ENCODE measurements around the gene CCDC190. TPM values are rescaled to one million over a fixed set of nuclear protein-coding genes. Genes with fewer than 3 reads are reported as not detected.

Gene CCDC190
- polyA plus RNA-seq, 3 donors: not detected

GRCh38 chr1:162889989-162890388 is 29.0 kb upstream of the CCDC190 start:
- Mint-ChIP-seq H3K36me3 (no peaks in the 10 kb centered on the region), H3K27me3 (ENCODE audit: low read depth in 3 of 3) (peaks cover 0 to 7% (median 5%) of the 10 kb centered on the region in 3 donors), H3K27ac (no peak overlapping the region), H3K9me3 (peaks cover 0 to 4% (median 0%) of the 10 kb centered on the region in 7 donors), H3K4me1 (peaks cover 32% of the 10 kb centered on the region), H3K4me3 (no peak overlapping the region)
- Histone ChIP-seq H3K4me3 (replicated peaks in 1 of 3; ENCODE audit: low read depth in 2 of 3, low read length in 3 of 3) (no peak overlapping the region), H3K4me2 (replicated peaks; ENCODE audit: extremely low read depth, low read length, poor library complexity, severe bottlenecking) (no peak overlapping the region), H3K4me1 (ENCODE audit: control insufficient read depth in 1 of 2, insufficient read depth in 2 of 2, low read length in 2 of 2) (peaks cover 24 to 28% of the 10 kb centered on the region in 2 donors), H3K36me3 (replicated peaks in 1 of 2; ENCODE audit: control insufficient read depth in 1 of 2, insufficient read depth in 2 of 2, low read length in 2 of 2) (no peaks in the 10 kb centered on the region), H3K79me2 (ENCODE audit: insufficient read depth, low read length) (no peaks in the 10 kb centered on the region), H3K27me3 (ENCODE audit: control insufficient read depth in 2 of 2, insufficient read depth in 2 of 2, low read length in 2 of 2) (peaks cover 0 to 3% of the 10 kb centered on the region in 2 donors), H3K9ac (ENCODE audit: insufficient read depth, low read length, poor library complexity, severe bottlenecking) (no peak overlapping the region), H4K20me1 (ENCODE audit: insufficient read depth, low read length) (no peaks in the 10 kb centered on the region), H3K27ac (ENCODE audit: low read depth in 1 of 2, low read length in 2 of 2) (no peak overlapping the region), H3K9me3 (replicated peaks in 1 of 2; ENCODE audit: control insufficient read depth in 1 of 2, insufficient read depth in 1 of 2, low read length in 2 of 2) (no peaks in the 10 kb centered on the region), H2AFZ (ENCODE audit: insufficient read depth, low read depth, low read length, poor library complexity, severe bottlenecking) (no peak overlapping the region)
- WGBS (ENCODE audit: insufficient coverage): no CpG with 5 or more reads among the region's 2 CpGs
- no peak for DNase-seq
- intact Hi-C loops (cut with micrococcal nuclease): no loop called here
- TF ChIP-seq, protein P1, sequence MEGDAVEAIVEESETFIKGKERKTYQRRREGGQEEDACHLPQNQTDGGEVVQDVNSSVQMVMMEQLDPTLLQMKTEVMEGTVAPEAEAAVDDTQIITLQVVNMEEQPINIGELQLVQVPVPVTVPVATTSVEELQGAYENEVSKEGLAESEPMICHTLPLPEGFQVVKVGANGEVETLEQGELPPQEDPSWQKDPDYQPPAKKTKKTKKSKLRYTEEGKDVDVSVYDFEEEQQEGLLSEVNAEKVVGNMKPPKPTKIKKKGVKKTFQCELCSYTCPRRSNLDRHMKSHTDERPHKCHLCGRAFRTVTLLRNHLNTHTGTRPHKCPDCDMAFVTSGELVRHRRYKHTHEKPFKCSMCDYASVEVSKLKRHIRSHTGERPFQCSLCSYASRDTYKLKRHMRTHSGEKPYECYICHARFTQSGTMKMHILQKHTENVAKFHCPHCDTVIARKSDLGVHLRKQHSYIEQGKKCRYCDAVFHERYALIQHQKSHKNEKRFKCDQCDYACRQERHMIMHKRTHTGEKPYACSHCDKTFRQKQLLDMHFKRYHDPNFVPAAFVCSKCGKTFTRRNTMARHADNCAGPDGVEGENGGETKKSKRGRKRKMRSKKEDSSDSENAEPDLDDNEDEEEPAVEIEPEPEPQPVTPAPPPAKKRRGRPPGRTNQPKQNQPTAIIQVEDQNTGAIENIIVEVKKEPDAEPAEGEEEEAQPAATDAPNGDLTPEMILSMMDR (IDR thresholded peaks at IDR 0.05): no peak

DNA sequence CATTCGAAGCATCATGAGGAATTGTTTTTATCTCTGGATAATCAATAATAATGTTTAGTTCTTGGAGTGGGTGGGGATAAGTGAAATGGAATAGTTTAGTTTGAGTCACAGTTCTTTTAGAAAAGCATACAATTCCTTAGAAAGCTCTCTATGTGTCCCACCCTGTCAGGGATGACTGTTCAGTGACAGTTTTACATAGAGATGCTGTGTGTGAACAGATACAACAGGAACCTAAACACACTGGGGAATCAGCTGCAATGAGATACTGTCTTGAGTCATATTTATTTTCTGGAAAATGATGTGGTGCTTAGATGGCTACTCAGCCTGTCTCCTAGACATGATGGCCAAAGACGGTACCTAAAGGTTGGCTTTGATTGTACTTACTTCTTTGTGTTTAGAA is 25.7 kb upstream of the CCDC190 start:
- Mint-ChIP-seq H3K4me3 (no peak overlapping the region), H3K27me3 (ENCODE audit: low read depth in 3 of 3) (peaks cover 6 to 11% (median 10%) of the 10 kb centered on the region in 3 donors), H3K27ac (no peak overlapping the region), H3K4me1 (peaks cover 7% of the 10 kb centered on the region), H3K36me3 (no peaks in the 10 kb centered on the region), H3K9me3 (peaks cover 0 to 4% (median 0%) of the 10 kb centered on the region in 7 donors)
- H3K4me3 ChIP-seq (replicated peaks in 1 of 3; ENCODE audit: low read depth in 2 of 3, low read length in 3 of 3): no peak overlapping the region
- H3K27ac ChIP-seq (ENCODE audit: low read depth in 1 of 2, low read length in 2 of 2): no peak overlapping the region
- no CpG with 5 or more reads among the region's 2 CpGs for WGBS (ENCODE audit: insufficient coverage)
- H3K79me2 ChIP-seq (ENCODE audit: insufficient read depth, low read length): no peaks in the 10 kb centered on the region
- no peaks in the 10 kb centered on the region for H3K9me3 ChIP-seq (replicated peaks in 1 of 2; ENCODE audit: control insufficient read depth in 1 of 2, insufficient read depth in 1 of 2, low read length in 2 of 2)
- H3K27me3 ChIP-seq (ENCODE audit: control insufficient read depth in 2 of 2, insufficient read depth in 2 of 2, low read length in 2 of 2): peaks cover 3 to 5% of the 10 kb centered on the region in 2 donors
- H3K4me2 ChIP-seq (replicated peaks; ENCODE audit: extremely low read depth, low read length, poor library complexity, severe bottlenecking): no peak overlapping the region
- intact Hi-C loops (cut with micrococcal nuclease): no loop called here
- H2AFZ ChIP-seq (ENCODE audit: insufficient read depth, low read depth, low read length, poor library complexity, severe bottlenecking): no peak overlapping the region
- TF ChIP-seq, protein P1 (IDR thresholded peaks at IDR 0.05): no peak
- H3K9ac ChIP-seq (ENCODE audit: insufficient read depth, low read length, poor library complexity, severe bottlenecking): no peak overlapping the region
- H3K36me3 ChIP-seq (replicated peaks in 1 of 2; ENCODE audit: control insufficient read depth in 1 of 2, insufficient read depth in 2 of 2, low read length in 2 of 2): no peaks in the 10 kb centered on the region
- H4K20me1 ChIP-seq (ENCODE audit: insufficient read depth, low read length): no peaks in the 10 kb centered on the region
- peaks cover 0 to under 1% of the 10 kb centered on the region in 2 donors for H3K4me1 ChIP-seq (ENCODE audit: control insufficient read depth in 1 of 2, insufficient read depth in 2 of 2, low read length in 2 of 2)
- DNase-seq: no peak
